SK-N-SH (cell line): ENCODE results near the gene ZFPL1. TPM values are rescaled to one million over a fixed set of nuclear protein-coding genes. Genes with fewer than 3 reads are reported as not detected.

ENCODE experiments used
- CTCF ChIA-PET: fragments of 300-600, 350-600 bp; formaldehyde crosslinking; extraction: SDS; loops from one replicate; lab custom pipeline; 2021; lab: Yijun Ruan, JAX
- POLR2A ChIA-PET: fragments of 350-600 bp; sonication (Branson Sonifier 250); formaldehyde crosslinking; extraction: SDS; loops from one replicate; lab custom pipeline; 2020; ENCODE audit warnings: antibody characterized with exemption, inconsistent platforms; lab: Yijun Ruan, JAX
- DNase-seq: peaks from one replicate; pipeline ENCODE4 v3.0.0; 2012
- H2AFZ ChIP-seq: fragments of 200-600 bp; sonication (generic); 2 replicates; pipeline ENCODE4 v1.8.1; 2016; ENCODE audit warnings: antibody characterized with exemption, mild to moderate bottlenecking, low read depth
- H3F3A ChIP-seq: fragments of 200-600 bp; sonication (generic); replicated peaks from 2 replicates; pipeline ENCODE3; 2016; ENCODE audit warnings: antibody characterized with exemption, mild to moderate bottlenecking; ENCODE audit not compliant: insufficient read depth
- H3K27ac ChIP-seq, 2 experiments: fragments of 200-500 bp in 1 of 2; fragments of 200-600 bp in 1 of 2; sonication (Bioruptor generic) in 1 of 2; sonication (generic), shearing (Covaris generic) in 1 of 2; 2 replicates each; pipeline versions ENCODE4 v1.5.1 to v1.6.1; 2014 to 2016; ENCODE audit warnings: low read depth in 2 of 2, inconsistent platforms in 1 of 2, low read length in 1 of 2, mild to moderate bottlenecking in 1 of 2, mixed read lengths in 1 of 2
- H3K27me3 ChIP-seq: fragments of 200-600 bp; sonication (generic), shearing (Covaris generic); 2 replicates; pipeline ENCODE4 v1.6.1; 2016; ENCODE audit warnings: mixed run types; ENCODE audit not compliant: insufficient read depth
- H3K36me3 ChIP-seq, 2 experiments: fragments of 200-500 bp in 1 of 2; fragments of 200-600 bp in 1 of 2; sonication (Bioruptor generic) in 1 of 2; sonication (generic) in 1 of 2; replicated peaks in 1 of 2; 2 replicates each; pipeline versions ENCODE3 to v1.5.1; 2014 to 2016; ENCODE audit warnings: low read length in 1 of 2, mild to moderate bottlenecking in 1 of 2; ENCODE audit not compliant: insufficient read depth in 2 of 2, control insufficient read depth in 1 of 2
- H3K4me1 ChIP-seq, 2 experiments: fragments of 200-500 bp in 1 of 2; fragments of 200-600 bp in 1 of 2; sonication (Bioruptor generic) in 1 of 2; sonication (generic), shearing (Covaris generic) in 1 of 2; 2 replicates each; pipeline versions ENCODE4 v1.5.1 to v1.6.1; 2014 to 2016; ENCODE audit warnings: low read depth in 1 of 2, low read length in 1 of 2, mixed run types in 1 of 2; ENCODE audit not compliant: insufficient read depth in 2 of 2, control insufficient read depth in 1 of 2
- H3K4me2 ChIP-seq: fragments of 200-600 bp; sonication (generic), shearing (Covaris generic); 2 replicates; pipeline ENCODE4 v1.6.1; 2017; ENCODE audit warnings: mixed run types
- H3K4me3 ChIP-seq, 2 experiments: fragments of 200-500 bp in 1 of 2; fragments of 200-600 bp in 1 of 2; sonication (Bioruptor generic) in 1 of 2; sonication (generic), shearing (Covaris generic) in 1 of 2; 2 replicates each; pipeline versions ENCODE4 v1.5.1 to v1.8.1; 2014 to 2016; ENCODE audit warnings: low read depth in 2 of 2, inconsistent platforms in 1 of 2, low read length in 1 of 2, mild to moderate bottlenecking in 1 of 2, mixed read lengths in 1 of 2, moderate library complexity in 1 of 2
- H3K79me2 ChIP-seq: fragments of 200-600 bp; sonication (generic); 2 replicates; pipeline ENCODE4 v1.8.1; 2017; ENCODE audit warnings: mild to moderate bottlenecking; ENCODE audit not compliant: insufficient read depth
- H3K9ac ChIP-seq: fragments of 200-600 bp; sonication (generic); 2 replicates; pipeline ENCODE4 v1.6.1; 2017; ENCODE audit warnings: mixed run types
- H3K9me2 ChIP-seq: fragments of 200-600 bp; sonication (generic); 2 replicates; pipeline ENCODE4 v1.6.1; 2017; ENCODE audit warnings: mixed run types
- H3K9me3 ChIP-seq: fragments of 200-600 bp; sonication (generic); 2 replicates; pipeline ENCODE4 v1.6.1; 2017; ENCODE audit warnings: mixed run types, mild to moderate bottlenecking, moderate library complexity
- H4K20me1 ChIP-seq: fragments of 200-600 bp; sonication (generic); 2 replicates; pipeline ENCODE4 v1.6.1; 2017; ENCODE audit warnings: mild to moderate bottlenecking, mixed run types; ENCODE audit not compliant: insufficient read depth
- CHD2 ChIP-seq: fragments of 150-350 bp; IDR thresholded peaks from 2 replicates; pipeline ENCODE4 v1.6.1; 2018; ENCODE audit warnings: low read length; ENCODE audit not compliant: partially characterized antibody
- CTCF ChIP-seq: fragments of 200-600 bp; sonication (generic); IDR thresholded peaks from 2 replicates; pipeline ENCODE4 v1.6.1; 2017; ENCODE audit warnings: antibody characterized with exemption, mild to moderate bottlenecking, moderate library complexity
- EP300 ChIP-seq, 2 experiments: IDR thresholded peaks; 2 replicates each; pipeline versions ENCODE4 v1.4.0 to v1.6.1; 2012; ENCODE audit warnings: borderline replicate concordance in 1 of 2, low read depth in 1 of 2, low read length in 1 of 2
- EZH2phosphoT487 ChIP-seq: fragments of 200-600 bp; sonication (generic); IDR thresholded peaks from 2 replicates; pipeline ENCODE4 v1.6.1; 2017; ENCODE audit warnings: low read depth, mixed run types, mild to moderate bottlenecking, antibody characterized with exemption, moderate library complexity, borderline replicate concordance
- FOXM1 ChIP-seq: IDR thresholded peaks from 2 replicates; pipeline ENCODE4 v1.4.0; 2012; ENCODE audit warnings: low read depth, mild to moderate bottlenecking
- GABPA ChIP-seq: IDR thresholded peaks from 2 replicates; pipeline ENCODE4 v1.4.0; 2012; ENCODE audit warnings: low read depth, mild to moderate bottlenecking
- GATA2 ChIP-seq: sonication (generic); formaldehyde crosslinking; IDR thresholded peaks from 2 replicates; pipeline ENCODE4 v1.5.0; 2020; ENCODE audit warnings: mild to moderate bottlenecking, missing genetic modification reagents
- IRF3 ChIP-seq: fragments of 150-350 bp; IDR thresholded peaks from 2 replicates; pipeline ENCODE4 v1.6.1; 2016; ENCODE audit warnings: mild to moderate bottlenecking, low read depth, low read length
- MAX ChIP-seq: IDR thresholded peaks from 2 replicates; pipeline ENCODE4 v1.4.0; 2012; ENCODE audit warnings: low read depth
- MEF2A ChIP-seq: IDR thresholded peaks from 2 replicates; pipeline ENCODE4 v1.4.0; 2012; ENCODE audit warnings: low read depth, borderline replicate concordance
- NFIC ChIP-seq: IDR thresholded peaks from 2 replicates; pipeline ENCODE4 v1.4.0; 2012; ENCODE audit warnings: borderline replicate concordance
- PBX3 ChIP-seq: IDR thresholded peaks from 2 replicates; pipeline ENCODE4; 2012
- RAD21 ChIP-seq: IDR thresholded peaks from 2 replicates; pipeline ENCODE4 v1.6.1; 2012; ENCODE audit warnings: mild to moderate bottlenecking, low read length
- RCOR1 ChIP-seq: fragments of 150-350 bp; IDR thresholded peaks from 2 replicates; pipeline ENCODE4 v1.6.1; 2017; ENCODE audit warnings: antibody characterized with exemption, low read length
- REST ChIP-seq: IDR thresholded peaks from 2 replicates; pipeline ENCODE4 v1.6.1; 2012; ENCODE audit warnings: mild to moderate bottlenecking, low read depth, low read length, moderate library complexity
- RFX5 ChIP-seq: IDR thresholded peaks from 2 replicates; pipeline ENCODE4 v1.6.1; 2012; ENCODE audit warnings: mild to moderate bottlenecking, improper control_type of control experiment, low read length
- RXRA ChIP-seq: IDR thresholded peaks from 2 replicates; pipeline ENCODE4 v1.4.0; 2012; ENCODE audit warnings: low read depth, mild to moderate bottlenecking, borderline replicate concordance
- SIN3A ChIP-seq: IDR thresholded peaks from 2 replicates; pipeline ENCODE4 v1.6.1; 2012; ENCODE audit warnings: low read depth, mild to moderate bottlenecking, low read length, moderate library complexity, borderline replicate concordance
- TCF12 ChIP-seq: IDR thresholded peaks from 2 replicates; pipeline ENCODE4 v1.4.0; 2012
- TEAD4 ChIP-seq: IDR thresholded peaks from 2 replicates; pipeline ENCODE4 v1.4.0; 2012; ENCODE audit warnings: mild to moderate bottlenecking, borderline replicate concordance; ENCODE audit not compliant: insufficient read depth
- YY1 ChIP-seq: IDR thresholded peaks from 2 replicates; pipeline ENCODE4 v1.4.0; 2012; ENCODE audit warnings: low read depth, mild to moderate bottlenecking
- WGBS: methylation state at CpG from one replicate; pipeline ENCODE4 v1.1.6; 2017; ENCODE audit warnings: low lambda C conversion rate; 5-methylcytosine and 5-hydroxymethylcytosine counted together
- polyA plus RNA-seq, 3 experiments: library from polyadenylated mRNA; depleted of rRNA; stranded (reverse); fragments of >200 nt; gene quantifications; 2 replicates each; pipeline ENCODE4 v1.2.3, GENCODE V29; 2012

The ZFPL1 gene
- 55.7 and 75.9 TPM in 2 replicates for polyA plus RNA-seq (2012; rRNA removed)
- 29.4 and 37.0 TPM in 2 replicates for polyA plus RNA-seq (2012; cell fraction: cytosol; rRNA removed)
- 101 and 124 TPM in 2 replicates for polyA plus RNA-seq (2012; cell fraction: nucleus; rRNA removed)

GRCh38 chr11:65083834-65084597 is at the start of gene ZFPL1, which contains the start of gene CDCA5:
ZFPL1 (plus strand) TSS chr11:65084222; CDS start chr11:65084699, 477 bp downstream.
CDCA5 (minus strand) TSS chr11:65084040; CDS start chr11:65083978, 62 bp downstream.
- under 1% methylated on average over 40 of the region's 79 CpGs for WGBS
- Histone ChIP-seq H2AFZ (peak within 1 kb of the TSS; percentile 86; the same call in 1 of the 2 replicates), H3K9me3 (no peaks in the 10 kb centered on the region), H3K27ac (peak within 1 kb of the TSS; percentile 88 to 93), H3F3A (no peaks in the 10 kb centered on the region), H3K4me1 (peaks cover 8 to 20% of the 10 kb centered on the region in 2 experiments), H3K9me2 (no peaks in the 10 kb centered on the region), H3K4me2 (peak within 1 kb of the TSS; percentile 83), H3K4me3 (peak within 1 kb of the TSS; percentile 87 to 92), H3K27me3 (no peaks in the 10 kb centered on the region), H4K20me1 (no peaks in the 10 kb centered on the region), H3K79me2 (peaks cover 65% of the 10 kb centered on the region), H3K36me3 (peaks cover 14 to 38% of the 10 kb centered on the region in 2 experiments), H3K9ac (peak within 1 kb of the TSS; percentile 89)
- POLR2A ChIA-PET, result interaction anchor here (1.0 kb wide), 1 partner anchor 34 kb away, joined by 3 read pairs; no protein-coding TSS in a partner anchor
- CTCF ChIA-PET, result interaction anchor here (1.5 to 2.6 kb wide), 2 partner anchors 26 to 70 kb away, joined by 6 to 11 read pairs; partner anchors contain the start of gene ARL2
- DNase-seq, result peak; percentile 99
- TF ChIP-seq RXRA, result no peak
- TF ChIP-seq TEAD4, result no peak
- TF ChIP-seq RAD21, result no peak
- 0 out of 4 replicates have a peak, but pooled peaks of 1 of the 2 experiments have one; percentile 6 for TF ChIP-seq EP300 (IDR thresholded peaks at IDR 0.05; ENCODE audit: borderline replicate concordance in 1 of 2, low read depth in 1 of 2, low read length in 1 of 2)
- TF ChIP-seq REST, result no peak; the same call in 1 of the 2 replicates
- no peak for TF ChIP-seq IRF3
- TF ChIP-seq SIN3A, result peak; percentile 96
- TF ChIP-seq RFX5, result no peak; the same call in 1 of the 2 replicates
- no peak for TF ChIP-seq GATA2 (CRISPR knock-in tag)
- peak; percentile 89 for TF ChIP-seq MAX
- TF ChIP-seq RCOR1, result no peak
- TF ChIP-seq EZH2phosphoT487, result no peak
- peak; percentile 76 for TF ChIP-seq YY1
- 0 out of 2 replicates have a peak, but pooled peaks have one; percentile 16 for TF ChIP-seq FOXM1
- TF ChIP-seq GABPA, result peak; percentile 98
- TF ChIP-seq TCF12, result no peak
- TF ChIP-seq MEF2A, result no peak; the same call in 1 of the 2 replicates
- no peak for TF ChIP-seq NFIC
- TF ChIP-seq CHD2, result peak; percentile 66
- TF ChIP-seq CTCF, result no peak
- TF ChIP-seq PBX3, result peak; percentile 28
